Measurements from ENCODE around the gene SFTA2. TPM values are rescaled to one million over a fixed set of nuclear protein-coding genes. Genes with fewer than 3 reads are reported as not detected.

The SFTA2 gene
- polyA plus RNA-seq, 1 donor (not counting 4 experiments of a cell fraction or from before 2014, with no cell fraction given): not detected

GRCh38 chr6:30979141-30979540, 47.2 kb upstream of the SFTA2 start:
- Histone ChIP-seq H4K20me1 (ENCODE audit: control insufficient read depth, extremely low read depth, insufficient read depth, low read length) (no peaks in the 10 kb centered on the region), H3K9ac (ENCODE audit: control insufficient read depth, extremely low read depth, insufficient read depth, low read length) (no peak overlapping the region), H3K27me3 (ENCODE audit: control insufficient read depth, extremely low read depth, insufficient read depth, low read length) (no peaks in the 10 kb centered on the region), H3K4me3 (ENCODE audit: control insufficient read depth in 2 of 3, extremely low read depth in 1 of 3, insufficient read depth in 2 of 3, low read depth in 1 of 3, low read length in 3 of 3) (no peak overlapping the region), H3K9me3 (ENCODE audit: control insufficient read depth, low read depth, low read length) (no peaks in the 10 kb centered on the region), H3K9me1 (ENCODE audit: control insufficient read depth, extremely low read depth, insufficient read depth, low read length) (no peaks in the 10 kb centered on the region), H3K36me3 (ENCODE audit: control insufficient read depth in 2 of 2, extremely low read depth in 1 of 2, insufficient read depth in 2 of 2, low read length in 2 of 2) (no peaks in the 10 kb centered on the region), H2AFZ (ENCODE audit: control insufficient read depth, low read length) (no peak overlapping the region), H3K4me2 (ENCODE audit: control insufficient read depth, extremely low read depth, insufficient read depth, low read depth, low read length) (no peak overlapping the region), H3K4me1 (ENCODE audit: control insufficient read depth, extremely low read depth, insufficient read depth, low read length) (peaks cover 9% of the 10 kb centered on the region), H3K79me2 (ENCODE audit: control insufficient read depth, insufficient read depth, low read length) (no peaks in the 10 kb centered on the region), H3K27ac (ENCODE audit: control insufficient read depth, insufficient read depth, low read length) (no peak overlapping the region)
- TF ChIP-seq CTCF (optimal IDR thresholded peaks at IDR 0.05 in 1 of 3, IDR thresholded peaks at IDR 0.05 in 1 of 3, conservative IDR thresholded peaks at IDR 0.05 in 1 of 3; ENCODE audit: extremely low read depth in 1 of 3, insufficient read depth in 2 of 3, low read length in 3 of 3): no peak
- TF ChIP-seq EZH2 (IDR thresholded peaks at IDR 0.05; ENCODE audit: low read length): no peak
- DNase-seq (ENCODE audit: low read depth, low spot score) (no peak), FAIRE-seq (no peak)
- dilution Hi-C loops (cut with MboI; ENCODE audit: extremely low pct_ligation_motif_present, low sequenced_read_pairs): no loop called here

DNA sequence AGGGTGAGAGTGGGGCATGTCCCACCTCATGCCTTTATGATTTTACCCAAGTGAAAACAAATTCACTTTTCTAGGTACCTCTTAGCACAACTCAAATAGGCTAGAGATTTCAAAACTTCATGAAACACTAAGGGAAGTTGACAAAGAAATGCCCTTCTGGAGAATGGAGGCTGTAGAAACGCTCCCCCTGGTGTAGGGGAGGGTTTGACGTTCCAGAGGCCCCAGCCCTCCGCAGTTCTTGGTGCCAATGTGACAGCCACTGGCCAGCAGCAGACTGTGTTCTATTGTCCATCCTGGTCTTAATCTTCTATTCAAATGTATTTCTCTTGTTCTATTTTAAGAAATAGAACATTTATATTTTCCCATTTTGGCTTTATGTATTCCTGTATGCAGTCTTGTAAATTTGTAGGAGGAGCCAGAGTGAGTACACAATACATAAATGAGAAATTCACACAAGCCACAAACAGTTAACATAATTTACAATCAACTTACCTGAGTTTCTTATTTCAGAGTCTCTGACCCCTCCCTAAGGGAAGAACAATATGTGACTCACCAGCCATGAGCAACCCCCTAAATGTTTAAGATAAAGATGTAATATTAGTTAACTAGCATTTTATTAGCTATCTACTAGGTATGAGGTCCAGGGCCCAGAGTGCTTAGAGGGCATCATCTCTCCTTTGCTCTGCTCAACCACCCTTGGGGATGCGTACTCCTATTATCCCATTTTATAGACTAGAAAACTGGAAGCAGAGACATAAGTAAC, 42.7 kb upstream of the SFTA2 start:
- no peaks in the 10 kb centered on the region for H3K4me1 ChIP-seq (ENCODE audit: control insufficient read depth, extremely low read depth, insufficient read depth, low read length)
- H3K9me3 ChIP-seq (ENCODE audit: control insufficient read depth, low read depth, low read length): no peaks in the 10 kb centered on the region
- no peak overlapping the region for H2AFZ ChIP-seq (ENCODE audit: control insufficient read depth, low read length)
- no peaks in the 10 kb centered on the region for H3K79me2 ChIP-seq (ENCODE audit: control insufficient read depth, insufficient read depth, low read length)
- H3K9me1 ChIP-seq (ENCODE audit: control insufficient read depth, extremely low read depth, insufficient read depth, low read length): no peaks in the 10 kb centered on the region
- H3K4me3 ChIP-seq (ENCODE audit: control insufficient read depth in 2 of 3, extremely low read depth in 1 of 3, insufficient read depth in 2 of 3, low read depth in 1 of 3, low read length in 3 of 3): no peak overlapping the region
- H3K4me2 ChIP-seq (ENCODE audit: control insufficient read depth, extremely low read depth, insufficient read depth, low read depth, low read length): no peak overlapping the region
- no peak overlapping the region for H3K27ac ChIP-seq (ENCODE audit: control insufficient read depth, insufficient read depth, low read length)
- H3K9ac ChIP-seq (ENCODE audit: control insufficient read depth, extremely low read depth, insufficient read depth, low read length): no peak overlapping the region
- no peak for TF ChIP-seq EZH2 (IDR thresholded peaks at IDR 0.05; ENCODE audit: low read length)
- no peak for TF ChIP-seq CTCF (optimal IDR thresholded peaks at IDR 0.05 in 1 of 3, IDR thresholded peaks at IDR 0.05 in 1 of 3, conservative IDR thresholded peaks at IDR 0.05 in 1 of 3; ENCODE audit: extremely low read depth in 1 of 3, insufficient read depth in 2 of 3, low read length in 3 of 3)
- dilution Hi-C loops (cut with MboI; ENCODE audit: extremely low pct_ligation_motif_present, low sequenced_read_pairs): no loop called here
- FAIRE-seq: no peak
- DNase-seq (ENCODE audit: low read depth, low spot score): no peak
- H4K20me1 ChIP-seq (ENCODE audit: control insufficient read depth, extremely low read depth, insufficient read depth, low read length): no peaks in the 10 kb centered on the region
- H3K27me3 ChIP-seq (ENCODE audit: control insufficient read depth, extremely low read depth, insufficient read depth, low read length): no peaks in the 10 kb centered on the region
- no peaks in the 10 kb centered on the region for H3K36me3 ChIP-seq (ENCODE audit: control insufficient read depth in 2 of 2, extremely low read depth in 1 of 2, insufficient read depth in 2 of 2, low read length in 2 of 2)

Measured in keratinocyte (primary cell).